PC-3 (cell line): ENCODE measurements around the gene MYO1F. TPM values are rescaled to one million over a fixed set of nuclear protein-coding genes. Genes with fewer than 3 reads are reported as not detected.

Experiments
- ATAC-seq: fragments of 200-7000 bp; cut with Tn5 transposase; 2 replicates; pipeline ENCODE4 v1.9.1; 2020; ENCODE audit warnings: mild to moderate bottlenecking, moderate library complexity
- BruUV-seq: library from RNA; stranded (reverse); fragments of 400-500 nt; replicated peaks from 2 replicates; lab custom pipeline; 2021; lab: Mats Ljungman, UMichigan
- CTCF ChIA-PET: fragments of 300-600 bp; sonication (Branson Sonifier 250); formaldehyde crosslinking; loops from one replicate; lab custom pipeline; 2022; ENCODE audit warnings: antibody characterized with exemption; lab: Charles Lee
- POLR2A ChIA-PET: fragments of 300-600 bp; sonication (Branson Sonifier 250); formaldehyde crosslinking; loops from one replicate; lab custom pipeline; 2022; ENCODE audit warnings: antibody characterized with exemption; ENCODE audit not compliant: unreplicated experiment; lab: Charles Lee
- DNase-seq: peaks from one replicate; pipeline ENCODE4 v3.0.0-alpha.2; 2015
- H2AFZ ChIP-seq: fragments of 300-600 bp; sonication (generic); 2 replicates; pipeline ENCODE4 v1.6.0; 2016; ENCODE audit warnings: antibody characterized with exemption, low read length
- H3F3A ChIP-seq: fragments of 300-600 bp; sonication (generic); one replicate; pipeline ENCODE4 v1.6.0; 2017; ENCODE audit warnings: antibody characterized with exemption, low read length, control low read depth, mild to moderate bottlenecking; ENCODE audit not compliant: unreplicated experiment
- H3K27ac ChIP-seq: fragments of 300-600 bp; sonication (generic); 2 replicates; pipeline ENCODE4 v1.5.1; 2016; ENCODE audit warnings: mild to moderate bottlenecking, low read length
- H3K27me3 ChIP-seq: fragments of 300-600 bp; sonication (generic); 2 replicates; pipeline ENCODE4 v1.6.1; 2016; ENCODE audit warnings: low read length, mixed read lengths
- H3K36me3 ChIP-seq: fragments of 300-600 bp; sonication (generic); 2 replicates; pipeline ENCODE4 v1.6.1; 2016; ENCODE audit warnings: low read depth, mixed run types, low read length, mixed read lengths
- H3K4me1 ChIP-seq: fragments of 300-600 bp; sonication (generic); 2 replicates; pipeline ENCODE4 v1.5.1; 2016; ENCODE audit warnings: low read length; ENCODE audit not compliant: insufficient read depth
- H3K4me2 ChIP-seq: fragments of 300-600 bp; sonication (generic); 2 replicates; pipeline ENCODE4 v1.6.0; 2016; ENCODE audit warnings: low read length
- H3K4me3 ChIP-seq: fragments of 300-600 bp; sonication (generic); 2 replicates; pipeline ENCODE4 v1.5.1; 2016; ENCODE audit warnings: mild to moderate bottlenecking, low read length, mixed read lengths
- H3K79me2 ChIP-seq: fragments of 300-600 bp; sonication (generic); 2 replicates; pipeline ENCODE4 v1.6.1; 2017; ENCODE audit warnings: low read length, mixed read lengths
- H3K9ac ChIP-seq: fragments of 300-600 bp; sonication (generic); 2 replicates; pipeline ENCODE4 v1.6.0; 2016; ENCODE audit warnings: mild to moderate bottlenecking, low read length
- H3K9me2 ChIP-seq: fragments of 300-600 bp; sonication (generic); replicated peaks from 2 replicates; pipeline ENCODE4 v1.6.1; 2016; ENCODE audit warnings: mixed run types, low read length, mixed read lengths
- H3K9me3 ChIP-seq: fragments of 300-600 bp; sonication (generic); 2 replicates; pipeline ENCODE4 v1.6.1; 2016; ENCODE audit warnings: low read length, mixed read lengths
- H4K20me1 ChIP-seq: fragments of 300-600 bp; sonication (generic); 2 replicates; pipeline ENCODE4 v1.6.1; 2016; ENCODE audit warnings: low read length, mixed read lengths
- EZH2 ChIP-seq: fragments of 300-600 bp; sonication (generic); IDR thresholded peaks from one replicate; pipeline ENCODE4 v1.6.1; 2017; ENCODE audit warnings: antibody characterized with exemption, mild to moderate bottlenecking, low read length; ENCODE audit not compliant: unreplicated experiment
- EZH2phosphoT487 ChIP-seq: fragments of 300-600 bp; sonication (generic); IDR thresholded peaks from 2 replicates; pipeline ENCODE4 v1.6.1; 2018; ENCODE audit warnings: mild to moderate bottlenecking, antibody characterized with exemption, low read length, borderline replicate concordance
- intact Hi-C: fragments of 100-400 bp; cut with micrococcal nuclease; formaldehyde crosslinking; loops from 2 replicates; pipeline ENCODE4 v1.9.0; 2023
- total RNA-seq: library from RNA; depleted of rRNA; stranded (reverse); fragments of >200 nt; gene quantifications from 2 replicates; pipeline ENCODE4 v1.2.3, GENCODE V29; 2014
- TF ChIP-seq, protein P1 (sequence below): fragments of 300-600 bp; sonication (generic); conservative IDR thresholded peaks from 2 replicates; pipeline ENCODE4 v1.5.1; 2017; ENCODE audit warnings: antibody characterized with exemption, low read depth, mild to moderate bottlenecking, low read length

Gene MYO1F
- total RNA-seq, 1 experiment from 2014 or later, result 2.0 TPM

DNA sequence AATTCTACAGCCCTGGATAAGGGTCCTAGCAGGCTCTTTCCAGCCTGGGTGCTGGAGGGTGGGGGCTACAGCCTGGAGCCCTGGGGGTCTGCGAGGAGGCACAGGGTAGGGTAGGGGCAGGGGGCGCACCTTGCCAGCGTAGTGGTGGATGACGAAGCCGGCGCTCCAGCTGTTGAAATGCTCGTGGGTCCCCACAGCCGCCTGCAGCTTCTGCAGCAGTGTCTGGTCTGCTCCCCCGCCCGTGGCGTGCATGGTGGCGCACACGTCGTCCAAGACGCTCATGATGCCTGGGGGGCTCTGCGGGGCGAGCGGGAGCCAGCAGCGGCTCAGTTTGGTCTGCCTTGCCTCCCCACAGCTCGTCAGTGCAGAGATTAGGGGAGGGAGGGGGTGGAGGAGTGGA is 33.1 kb downstream of the MYO1F start:
- H3K27ac ChIP-seq, result no peak overlapping the region
- BruUV-seq, result no TSS peak
- CTCF ChIA-PET, result no interaction called here

DNA sequence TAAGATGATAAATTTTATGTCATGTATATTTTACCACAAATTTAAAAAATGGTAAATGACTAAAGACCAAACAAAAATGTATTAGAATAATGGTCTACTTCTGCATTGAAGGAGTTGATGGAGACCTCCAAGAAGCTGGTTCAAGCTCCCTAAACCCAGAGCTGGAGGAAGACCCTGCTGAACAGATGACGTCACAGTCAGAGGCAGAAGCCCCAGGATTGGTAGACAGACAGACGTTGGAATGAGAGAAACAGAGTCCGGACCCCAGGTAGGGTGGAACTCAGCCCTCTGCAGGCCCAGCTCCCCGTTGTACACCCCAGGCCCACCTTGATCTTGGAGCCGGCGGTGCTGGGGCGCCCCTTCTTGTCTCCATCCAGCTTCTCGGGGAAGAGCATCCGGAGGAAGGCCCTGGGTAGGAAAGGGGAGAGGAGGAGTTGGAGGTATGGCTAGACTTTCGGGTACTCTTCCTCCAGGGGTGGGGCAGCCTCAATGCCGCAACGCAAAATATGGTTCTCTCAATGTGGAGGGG is 37.6 kb downstream of the MYO1F start:
- Histone ChIP-seq H3K9me3 (no peaks in the 10 kb centered on the region), H3K4me2 (no peak overlapping the region), H2AFZ (no peak overlapping the region), H3K4me1 (no peaks in the 10 kb centered on the region), H3K9me2 (no peaks in the 10 kb centered on the region), H3K36me3 (no peaks in the 10 kb centered on the region), H3K79me2 (no peaks in the 10 kb centered on the region), H3K4me3 (no peak overlapping the region), H3F3A (no peaks in the 10 kb centered on the region), H3K27me3 (no peaks in the 10 kb centered on the region), H3K9ac (no peak overlapping the region), H4K20me1 (no peaks in the 10 kb centered on the region), H3K27ac (no peak overlapping the region)
- ATAC-seq, result no peak
- ChIA-PET POLR2A (interaction anchor here (0.6 kb wide), 1 partner anchor 535 kb away, joined by 3 read pairs; no protein-coding TSS in a partner anchor), CTCF (interaction anchor here (0.7 kb wide), 1 partner anchor 34 kb away, joined by 3 read pairs; no protein-coding TSS in a partner anchor)
- no peak for DNase-seq
- no TSS peak for BruUV-seq
- intact Hi-C loops, result no loop called here
- TF ChIP-seq EZH2phosphoT487 (no peak), EZH2 (no peak)
- TF ChIP-seq, protein P1, sequence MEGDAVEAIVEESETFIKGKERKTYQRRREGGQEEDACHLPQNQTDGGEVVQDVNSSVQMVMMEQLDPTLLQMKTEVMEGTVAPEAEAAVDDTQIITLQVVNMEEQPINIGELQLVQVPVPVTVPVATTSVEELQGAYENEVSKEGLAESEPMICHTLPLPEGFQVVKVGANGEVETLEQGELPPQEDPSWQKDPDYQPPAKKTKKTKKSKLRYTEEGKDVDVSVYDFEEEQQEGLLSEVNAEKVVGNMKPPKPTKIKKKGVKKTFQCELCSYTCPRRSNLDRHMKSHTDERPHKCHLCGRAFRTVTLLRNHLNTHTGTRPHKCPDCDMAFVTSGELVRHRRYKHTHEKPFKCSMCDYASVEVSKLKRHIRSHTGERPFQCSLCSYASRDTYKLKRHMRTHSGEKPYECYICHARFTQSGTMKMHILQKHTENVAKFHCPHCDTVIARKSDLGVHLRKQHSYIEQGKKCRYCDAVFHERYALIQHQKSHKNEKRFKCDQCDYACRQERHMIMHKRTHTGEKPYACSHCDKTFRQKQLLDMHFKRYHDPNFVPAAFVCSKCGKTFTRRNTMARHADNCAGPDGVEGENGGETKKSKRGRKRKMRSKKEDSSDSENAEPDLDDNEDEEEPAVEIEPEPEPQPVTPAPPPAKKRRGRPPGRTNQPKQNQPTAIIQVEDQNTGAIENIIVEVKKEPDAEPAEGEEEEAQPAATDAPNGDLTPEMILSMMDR, result no peak

More for the DNA sequence above, 33.1 kb downstream of the MYO1F start:
- Histone ChIP-seq H3K4me3 (no peak overlapping the region), H3K4me1 (no peaks in the 10 kb centered on the region), H3K36me3 (peaks cover 4% of the 10 kb centered on the region; the same call in 1 of the 2 replicates), H3K9ac (no peak overlapping the region), H3K9me2 (no peaks in the 10 kb centered on the region), H3K9me3 (no peaks in the 10 kb centered on the region), H3K4me2 (no peak overlapping the region), H2AFZ (no peak overlapping the region), H3F3A (no peaks in the 10 kb centered on the region), H3K27me3 (no peaks in the 10 kb centered on the region), H4K20me1 (no peaks in the 10 kb centered on the region), H3K79me2 (no peaks in the 10 kb centered on the region)
- intact Hi-C loops, result no loop called here
- POLR2A ChIA-PET, result no interaction called here
- no peak for DNase-seq
- ATAC-seq, result no peak
- TF ChIP-seq EZH2phosphoT487 (no peak), EZH2 (no peak)
- TF ChIP-seq, protein P1, result no peak

DNA sequence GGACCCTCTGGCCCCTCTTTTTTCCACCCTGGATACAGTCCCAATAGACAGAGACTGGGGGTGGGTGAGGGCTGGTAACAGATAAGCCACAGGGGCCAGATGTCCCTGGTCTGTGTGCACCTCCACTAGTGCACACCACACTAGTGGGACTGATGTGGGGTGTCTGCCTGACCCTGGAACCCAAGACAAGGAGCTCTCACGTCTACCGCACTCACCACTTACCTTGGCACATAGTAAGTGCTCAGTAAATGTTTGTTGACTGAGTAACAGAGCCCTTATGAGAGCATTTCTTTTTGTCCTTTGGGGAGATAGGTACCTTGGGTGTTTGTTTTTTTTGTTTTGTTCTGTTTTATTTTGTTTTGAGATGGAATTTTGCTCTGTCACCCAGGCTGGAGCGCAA is 40.1 kb downstream of the MYO1F start:
- Histone ChIP-seq H3F3A (no peaks in the 10 kb centered on the region), H3K9me3 (no peaks in the 10 kb centered on the region), H3K4me1 (no peaks in the 10 kb centered on the region), H3K9ac (no peak overlapping the region), H3K9me2 (no peaks in the 10 kb centered on the region), H2AFZ (no peak overlapping the region), H4K20me1 (no peaks in the 10 kb centered on the region), H3K27ac (no peak overlapping the region), H3K36me3 (no peaks in the 10 kb centered on the region), H3K79me2 (no peaks in the 10 kb centered on the region), H3K4me3 (no peak overlapping the region), H3K4me2 (no peak overlapping the region), H3K27me3 (no peaks in the 10 kb centered on the region)
- intact Hi-C loops, result no loop called here
- no TSS peak for BruUV-seq
- ATAC-seq (no peak), DNase-seq (no peak)
- TF ChIP-seq, protein P1, result no peak
- no peak for TF ChIP-seq EZH2phosphoT487
- TF ChIP-seq EZH2, result no peak
- POLR2A ChIA-PET, result no interaction called here
- CTCF ChIA-PET, result no interaction called here
